Activated CD4-positive, CD25-positive, alpha-beta regulatory T cell treated with anti-CD3 and anti-CD28 coated beads, Interleukin-2, amount 50 U/mL, for 24 hours (primary cell): ENCODE data around the gene IPCEF1.
"Not testable (repeated sequence)": the region's sequence is repeated elsewhere in the genome, so short reads cannot be mapped to it uniquely, and the experiment has no call there.

Experiments
- ATAC-seq, 2 donors: fragments of 150-1000 bp; cut with Tn5 transposase; one replicate each; pipeline ENCODE4 v1.10.0; 2021; ENCODE audit warnings: mild to moderate bottlenecking in 1 of 2, moderate library complexity in 1 of 2

The IPCEF1 gene

DNA sequence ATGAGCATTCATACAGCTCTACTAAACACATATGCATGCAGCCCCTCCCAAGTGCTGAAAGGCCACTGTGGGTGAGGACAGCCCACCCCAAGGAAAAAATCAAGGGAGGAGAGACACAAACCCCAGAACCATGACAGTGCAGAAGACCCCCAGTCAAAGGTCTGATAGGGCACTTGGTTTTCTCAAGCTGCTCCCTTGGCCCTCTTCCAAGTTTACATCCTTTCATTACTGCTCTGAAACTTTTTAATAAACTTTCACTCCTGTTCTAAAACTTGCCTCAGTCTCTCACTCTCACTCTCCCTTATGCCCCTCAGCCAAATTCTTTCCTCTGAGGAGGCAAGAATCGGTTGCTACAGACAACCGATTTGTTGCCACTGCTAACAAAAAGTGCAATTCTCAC, 24.9 kb downstream of the IPCEF1 start:
- no peak for ATAC-seq

DNA sequence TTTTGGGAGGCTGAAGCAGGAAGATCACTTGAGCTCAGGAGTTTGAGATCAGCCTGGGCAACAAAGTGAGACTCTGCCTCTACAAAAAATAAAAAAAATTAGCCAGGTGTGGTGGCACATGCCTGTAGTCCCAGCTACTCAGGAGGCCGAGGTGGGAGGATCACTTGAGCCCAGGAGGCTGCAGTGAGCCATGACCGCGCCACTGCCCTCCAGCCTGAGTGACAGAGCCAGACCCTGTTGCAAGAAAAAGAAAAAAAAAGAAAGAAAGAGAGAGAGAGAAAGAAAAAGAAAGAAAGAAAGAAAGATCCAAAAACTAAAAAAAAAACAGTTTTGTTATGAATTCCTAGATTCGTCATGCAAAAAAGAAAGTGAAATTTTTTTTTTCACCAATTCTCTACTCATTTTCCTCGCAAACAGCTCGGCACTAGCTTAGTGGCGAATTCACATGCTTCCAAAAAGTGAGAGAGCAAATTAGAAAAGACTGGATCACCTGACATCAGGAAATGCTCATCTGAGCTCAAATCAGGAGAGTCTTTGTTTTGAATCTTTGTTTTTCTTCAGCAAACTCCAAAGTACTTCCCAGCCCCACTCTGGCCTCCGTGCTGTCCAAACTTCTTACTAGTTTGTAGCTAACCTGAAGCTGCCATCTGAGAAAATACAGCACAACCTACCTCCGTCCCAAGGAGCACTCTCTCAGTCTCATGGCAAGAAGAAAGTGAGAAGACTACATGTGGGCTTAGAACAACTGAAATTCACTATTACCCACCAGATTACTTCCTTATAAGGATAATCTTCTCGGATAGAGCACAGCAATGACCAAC, 27.0 kb downstream of the IPCEF1 start:
- no peak for ATAC-seq

DNA sequence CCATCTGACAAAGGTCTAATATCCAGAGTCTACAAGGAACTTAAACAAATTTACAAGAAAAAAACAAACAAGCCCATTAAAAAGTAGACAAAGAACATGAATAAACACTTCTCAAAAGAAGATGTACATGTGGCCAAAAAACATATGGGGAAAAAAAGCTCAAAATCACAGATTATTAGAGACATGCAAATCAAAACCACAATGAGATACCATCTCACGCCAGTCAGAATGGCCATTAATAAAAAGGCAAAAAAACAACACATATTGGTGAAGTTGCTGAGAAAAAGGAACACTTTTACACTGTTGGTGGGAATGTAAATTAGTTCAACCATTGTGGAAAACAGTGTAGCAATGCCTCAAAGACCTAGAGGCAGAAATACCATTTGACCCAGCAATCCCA, 29.3 kb downstream of the IPCEF1 start:
- not testable (repeated sequence) for ATAC-seq

DNA sequence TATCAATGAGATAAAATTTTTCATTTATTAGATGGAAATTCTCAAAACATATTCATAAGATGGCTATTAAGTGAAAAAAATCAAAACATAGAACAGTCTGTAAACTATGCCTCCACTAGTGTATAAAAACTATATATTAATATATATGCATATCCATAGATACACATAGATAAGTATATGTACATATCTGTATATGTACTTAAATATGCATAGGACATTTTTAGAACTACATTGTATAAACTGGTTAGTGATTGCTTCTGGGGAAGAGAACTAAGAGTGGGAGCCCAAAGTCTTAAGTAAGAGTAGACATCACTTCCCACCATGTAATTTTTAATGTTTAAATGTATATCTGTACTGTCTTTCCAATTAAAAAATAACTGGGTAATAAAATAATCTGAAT, 31.5 kb downstream of the IPCEF1 start:
- ATAC-seq, result no peak

DNA sequence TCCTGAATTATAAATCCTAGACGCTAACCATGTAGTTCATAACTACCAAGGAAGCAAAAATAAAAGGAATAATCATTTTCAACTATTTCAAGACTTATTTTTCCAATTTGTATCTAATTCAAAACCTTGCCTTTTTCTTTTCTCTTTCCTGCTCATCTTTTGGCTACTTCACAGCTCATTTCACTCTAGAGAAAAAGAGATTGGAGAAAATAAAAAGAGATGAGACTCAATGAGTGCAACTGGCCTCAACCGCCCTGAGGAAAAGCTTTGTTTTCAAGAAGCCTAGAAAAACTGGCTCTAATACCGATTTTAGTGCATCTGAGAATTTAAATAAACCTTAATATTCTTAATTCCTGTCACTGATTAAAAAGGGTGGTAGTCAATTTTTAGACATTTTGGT, 36.4 kb downstream of the IPCEF1 start:
- no peak for ATAC-seq

DNA sequence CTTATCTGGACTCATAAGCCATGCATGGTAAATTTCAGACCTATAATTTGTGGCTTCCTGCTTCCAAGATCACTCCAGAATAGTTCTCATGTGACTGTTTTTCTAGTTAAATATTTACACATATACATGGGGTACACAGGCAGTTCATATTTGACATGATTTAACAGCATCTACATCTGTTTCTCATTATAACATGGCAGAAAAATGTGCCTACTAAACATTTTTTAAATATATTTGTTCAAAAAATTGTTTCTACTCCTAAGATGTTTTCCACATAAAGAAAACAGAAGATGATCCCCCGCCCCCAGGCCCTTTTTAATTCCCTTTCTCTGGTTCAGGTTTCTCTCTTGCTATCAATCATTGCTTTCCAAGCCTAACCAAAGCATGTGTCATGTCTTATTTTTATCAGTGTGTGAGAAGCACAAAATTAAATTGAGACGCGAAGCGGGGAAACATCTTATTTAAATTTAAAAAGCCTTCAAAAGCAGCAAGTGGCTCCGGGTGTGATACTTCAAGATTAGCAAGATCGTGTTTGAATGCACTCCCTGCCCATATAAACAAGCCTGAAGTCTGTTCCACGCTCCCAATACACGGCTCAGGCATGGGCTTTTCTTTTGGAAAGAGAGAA, 37.3 kb downstream of the IPCEF1 start:
- ATAC-seq, result no peak

DNA sequence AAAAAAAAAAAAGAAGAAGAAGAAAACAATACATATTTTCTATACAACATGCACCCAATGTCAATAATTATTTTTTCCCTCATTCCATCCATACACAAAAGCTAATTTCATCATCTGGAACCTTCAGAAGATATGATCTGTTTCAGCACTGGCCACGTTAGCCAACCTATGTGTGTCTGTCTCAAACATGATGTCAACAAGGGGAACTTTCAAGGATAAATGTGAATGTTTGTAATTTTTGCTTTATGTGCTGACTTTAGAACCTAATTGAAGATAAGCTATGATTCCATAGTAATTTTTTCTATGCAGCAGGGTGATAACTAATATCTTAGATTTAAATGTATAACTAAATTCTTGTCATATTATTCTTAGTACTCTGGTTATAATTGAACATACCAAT, 37.9 kb downstream of the IPCEF1 start:
- ATAC-seq, result no peak

DNA sequence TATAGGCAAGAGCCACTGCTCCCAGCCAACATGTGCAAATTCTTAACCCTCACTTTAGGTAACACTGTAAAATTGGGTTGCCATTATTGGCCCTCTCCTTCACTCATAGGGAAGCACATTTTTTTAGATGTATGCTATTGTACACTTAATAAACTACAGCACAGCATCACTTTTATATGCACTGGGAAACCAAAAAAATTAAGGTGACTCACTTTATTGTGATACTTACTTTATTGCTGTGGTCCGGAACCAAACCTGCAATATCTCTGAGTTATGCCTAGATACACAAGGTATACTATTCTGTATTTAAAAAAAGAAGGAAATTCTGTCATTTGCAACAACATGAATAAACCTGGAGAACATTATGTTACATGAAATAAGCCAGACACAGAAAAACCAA, 40.5 kb downstream of the IPCEF1 start:
- no peak for ATAC-seq

DNA sequence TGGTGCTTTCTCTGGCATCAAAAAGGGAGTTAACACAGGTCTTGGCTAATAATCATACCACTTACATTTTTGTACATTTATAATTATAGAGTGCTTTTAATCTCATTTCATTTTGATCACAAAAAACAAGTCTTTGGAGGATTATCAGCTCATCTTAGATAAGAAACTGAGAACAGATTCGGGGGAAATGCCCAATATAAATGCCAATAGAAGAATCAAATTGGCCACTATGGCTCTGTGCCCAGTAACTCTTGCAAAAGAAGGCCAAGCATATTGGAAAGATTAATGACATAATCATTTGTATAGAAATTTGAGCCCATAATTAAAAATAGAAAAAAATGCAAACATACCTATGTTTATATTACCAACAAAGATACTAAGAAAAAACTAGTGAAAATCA, 42.5 kb downstream of the IPCEF1 start:
- no peak for ATAC-seq

DNA sequence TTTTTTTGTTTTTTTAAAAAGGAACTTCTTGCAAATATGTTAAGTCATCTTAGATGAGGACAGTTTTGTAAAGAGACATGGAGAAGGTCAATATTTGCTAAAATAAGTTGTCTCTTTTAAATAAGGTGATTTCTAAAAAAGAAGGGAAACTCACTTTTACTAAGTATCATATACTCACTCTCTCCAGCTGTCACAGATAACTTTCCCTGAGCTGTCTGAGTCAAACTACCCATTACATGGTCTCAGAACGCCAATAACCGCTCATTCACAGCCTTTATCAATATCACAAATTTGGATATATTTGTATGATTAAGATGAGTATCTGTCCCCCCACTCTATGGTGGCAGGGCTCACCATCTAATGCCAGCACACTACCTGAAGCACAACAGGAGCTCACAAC, 47.6 kb downstream of the IPCEF1 start:
- no peak for ATAC-seq

DNA sequence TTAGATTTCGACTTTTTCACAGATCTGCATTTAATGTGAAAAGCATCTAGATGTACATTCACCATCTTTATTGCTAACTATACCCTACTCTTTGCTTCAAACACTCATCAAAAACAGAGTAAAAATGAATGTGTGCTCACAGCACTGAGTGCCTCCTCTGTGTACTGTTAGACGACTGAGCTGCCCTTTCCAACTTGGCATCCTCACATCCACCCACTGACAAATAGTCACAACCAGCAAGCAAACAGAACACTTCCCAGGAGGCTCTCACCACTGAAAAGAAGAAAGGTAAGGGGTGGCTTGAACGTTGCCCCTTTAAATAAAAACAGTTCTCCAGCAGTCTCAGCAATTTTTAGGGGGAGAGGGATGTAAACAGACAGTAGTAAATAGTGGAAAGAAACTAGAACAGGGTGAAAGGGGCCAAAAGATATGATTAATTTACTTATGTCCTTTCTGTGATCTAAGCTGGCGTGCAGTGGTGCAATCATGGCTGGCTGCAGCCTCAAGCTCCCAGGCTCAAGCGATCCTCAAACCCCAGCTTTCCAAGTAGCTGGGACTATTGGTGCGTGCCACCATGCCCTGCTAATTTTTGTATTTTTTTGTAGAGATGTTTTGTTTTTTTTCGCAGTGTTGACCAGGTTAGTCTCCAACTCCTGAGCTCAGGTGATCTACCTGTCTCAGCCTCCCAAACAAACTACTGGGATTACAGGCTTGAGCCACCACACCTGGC, 48.7 kb downstream of the IPCEF1 start:
- ATAC-seq, result no peak

DNA sequence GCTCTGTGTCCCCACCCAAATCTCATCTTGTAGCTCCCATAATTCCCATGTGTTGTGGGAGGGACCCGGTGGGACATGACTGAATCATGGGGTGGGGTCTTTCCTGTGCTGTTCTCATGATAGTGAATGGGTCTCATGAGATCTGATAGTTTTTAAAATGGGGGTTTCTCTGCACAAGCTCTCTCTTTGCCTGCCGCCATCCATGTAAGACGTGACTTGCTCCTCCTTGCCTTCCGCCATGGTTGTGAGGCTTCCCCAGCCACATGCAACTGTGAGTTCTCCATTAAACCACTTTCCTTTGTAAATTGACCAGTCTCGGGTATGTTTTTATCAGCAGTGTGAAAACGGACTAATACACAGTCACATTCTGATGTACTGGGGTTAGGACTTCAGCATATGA, 49.5 kb downstream of the IPCEF1 start:
- ATAC-seq, result not testable (repeated sequence)

DNA sequence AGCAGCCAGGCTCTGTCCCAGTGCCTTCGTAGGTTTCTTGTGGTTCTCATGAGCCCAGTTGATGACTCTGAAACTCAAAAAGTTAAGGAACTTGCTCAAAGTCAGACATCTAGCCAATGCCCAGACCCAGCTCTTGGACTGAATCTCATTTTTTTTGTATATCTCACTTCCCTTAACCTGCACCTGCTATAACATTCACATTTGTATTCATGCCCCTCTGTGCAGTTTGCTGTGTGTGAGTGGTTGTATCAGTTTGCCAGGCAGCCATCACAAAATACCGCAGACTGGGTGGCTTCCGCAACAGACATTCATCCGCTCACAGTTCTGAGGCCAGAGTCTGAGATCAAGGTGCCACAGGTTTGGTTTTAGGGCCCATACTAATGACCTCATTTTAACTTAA, 49.9 kb downstream of the IPCEF1 start:
- no peak for ATAC-seq

DNA sequence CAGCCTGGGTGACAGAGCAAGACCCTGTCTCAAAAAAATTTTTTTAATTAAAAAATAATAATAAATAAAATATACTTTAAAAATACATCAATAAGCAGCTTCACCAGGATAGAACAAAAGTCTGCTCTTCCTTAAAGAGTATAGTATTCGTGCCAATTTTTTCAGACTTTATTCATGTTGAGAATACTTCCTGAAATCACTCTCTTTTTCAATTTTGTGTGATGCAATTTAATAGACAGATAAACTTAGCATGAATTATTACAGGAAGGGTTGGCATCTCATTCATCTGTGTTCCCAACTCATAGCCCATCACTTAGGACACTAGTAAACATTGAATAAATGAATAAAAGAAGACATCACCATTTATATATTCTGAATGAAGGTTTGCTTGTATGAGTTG, 52.4 kb downstream of the IPCEF1 start:
- no peak for ATAC-seq

DNA sequence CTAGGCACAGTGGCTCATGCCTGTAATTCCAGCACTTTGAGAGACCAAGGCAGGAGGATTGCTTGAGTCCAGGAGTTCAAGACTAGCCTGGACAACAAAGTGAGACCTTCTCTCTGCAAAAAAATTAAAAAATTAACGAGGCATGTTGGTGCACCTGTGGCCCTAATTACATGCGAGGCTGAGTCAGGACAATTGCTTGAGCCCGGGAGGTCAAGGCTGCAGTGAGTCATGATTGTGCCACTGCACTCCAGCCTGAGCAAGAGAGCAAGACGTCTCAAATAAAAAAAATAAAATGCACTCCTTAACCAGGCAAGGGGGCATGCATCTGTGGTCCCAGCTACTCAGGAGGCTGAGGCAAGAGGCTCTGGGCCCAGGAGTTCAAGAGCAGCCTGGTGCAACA, 53.0 kb downstream of the IPCEF1 start:
- not testable (repeated sequence) for ATAC-seq

DNA sequence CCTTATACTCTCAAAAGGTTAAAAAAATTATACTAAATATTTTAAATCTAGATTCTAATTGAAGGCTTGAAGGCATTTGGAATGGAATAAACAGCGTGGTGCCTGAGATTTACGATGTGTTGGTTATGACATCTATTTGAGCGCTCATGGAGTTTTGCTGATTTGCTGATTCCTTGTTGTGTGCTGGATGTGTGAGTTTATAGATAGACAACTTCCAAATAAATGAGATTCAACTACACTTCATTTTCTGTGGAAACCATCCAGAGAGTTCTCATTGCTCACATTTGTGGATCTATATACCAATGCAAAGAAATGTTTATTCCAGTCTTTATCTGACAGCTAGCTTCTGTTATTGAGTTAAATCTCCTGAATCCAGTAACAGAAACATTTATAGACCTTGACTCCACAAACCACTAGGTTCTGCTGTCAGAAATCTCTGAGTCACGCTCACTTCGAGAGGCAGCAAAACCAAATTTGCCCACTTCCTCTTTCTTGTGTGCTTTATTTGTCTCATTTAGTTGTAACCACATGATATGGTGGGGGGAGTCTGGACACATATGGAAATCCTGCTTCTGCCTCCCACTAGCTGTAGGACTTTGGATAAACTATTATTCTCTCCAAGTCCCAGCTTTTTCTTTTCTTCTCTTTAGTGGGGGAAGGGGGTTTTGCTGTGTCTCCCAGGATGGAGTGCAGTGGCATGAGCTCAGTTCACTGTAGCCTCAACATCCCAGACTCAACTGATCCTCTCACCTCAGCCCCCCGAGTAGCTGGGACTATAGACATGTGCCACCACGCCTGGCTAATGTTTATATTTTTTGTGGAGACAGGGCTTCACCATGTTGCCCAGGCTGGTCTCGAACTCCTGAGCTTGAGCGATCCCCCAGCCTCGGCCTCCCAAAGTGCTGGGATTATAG, 54.5 kb downstream of the IPCEF1 start:
- ATAC-seq, result peak; percentile 78 to 83

DNA sequence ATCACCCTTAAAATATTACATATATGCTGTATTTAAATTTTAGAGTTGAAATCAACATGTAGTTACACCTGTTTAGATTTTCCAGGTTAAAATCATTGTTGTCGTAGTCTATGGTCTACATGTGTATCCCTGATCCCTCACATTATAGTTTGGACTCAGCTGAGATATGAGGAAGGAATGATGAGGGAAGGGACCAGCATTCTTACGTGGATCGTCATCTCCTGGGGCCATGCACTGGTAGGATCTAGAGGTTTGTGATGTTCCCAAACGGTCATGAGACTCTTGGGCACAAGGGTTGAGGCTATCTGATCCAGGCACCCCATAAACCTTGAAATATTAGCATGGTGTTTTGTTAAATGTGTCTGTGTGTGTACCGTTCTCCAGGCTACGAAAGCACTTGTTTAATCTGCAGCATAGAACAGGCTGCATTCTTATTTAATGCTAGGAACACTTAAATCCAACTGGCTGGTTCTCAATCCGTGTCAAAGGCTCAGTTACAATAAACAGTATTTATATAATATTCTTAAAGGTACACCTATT, 55.4 kb downstream of the IPCEF1 start:
- no peak for ATAC-seq

DNA sequence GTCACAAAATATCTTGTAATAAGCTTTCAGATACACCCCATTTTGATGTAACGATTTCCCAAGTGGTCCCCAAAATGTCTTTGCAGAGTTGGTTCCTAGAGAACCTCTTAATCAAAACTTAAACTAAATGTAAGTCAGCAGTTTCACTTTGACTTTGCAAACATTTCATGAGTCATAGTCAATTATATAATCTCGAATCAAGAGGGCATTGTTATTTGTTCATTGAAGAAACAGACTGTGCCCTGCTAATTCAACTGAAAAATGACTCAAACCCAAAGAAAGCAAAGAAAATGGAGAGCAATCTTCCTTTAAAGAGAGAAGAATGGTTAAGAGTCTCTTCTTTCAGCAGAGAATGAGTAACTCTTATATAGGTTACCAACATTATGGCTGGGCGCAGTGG, 58.3 kb downstream of the IPCEF1 start:
- peak; percentile 58 to 63 for ATAC-seq

DNA sequence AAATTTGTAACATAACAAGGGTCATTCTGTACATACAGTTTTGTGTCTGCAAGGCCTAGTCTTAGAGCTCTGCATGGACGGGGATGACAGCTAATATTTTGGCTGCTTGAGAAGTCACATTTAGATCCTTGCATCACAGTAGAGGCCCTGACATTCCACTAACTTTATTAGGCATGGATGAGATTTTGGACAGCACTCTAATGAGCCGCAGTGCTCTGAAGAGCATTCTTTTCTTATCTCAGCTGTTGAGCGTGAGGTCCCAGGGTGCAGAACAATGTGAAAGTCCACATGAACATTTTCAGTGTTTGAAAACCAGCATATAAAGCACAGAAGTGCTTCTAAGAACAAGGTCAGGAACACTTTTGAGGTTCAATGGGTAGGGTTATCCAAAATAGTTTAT, 58.9 kb downstream of the IPCEF1 start:
- ATAC-seq, result no peak

DNA sequence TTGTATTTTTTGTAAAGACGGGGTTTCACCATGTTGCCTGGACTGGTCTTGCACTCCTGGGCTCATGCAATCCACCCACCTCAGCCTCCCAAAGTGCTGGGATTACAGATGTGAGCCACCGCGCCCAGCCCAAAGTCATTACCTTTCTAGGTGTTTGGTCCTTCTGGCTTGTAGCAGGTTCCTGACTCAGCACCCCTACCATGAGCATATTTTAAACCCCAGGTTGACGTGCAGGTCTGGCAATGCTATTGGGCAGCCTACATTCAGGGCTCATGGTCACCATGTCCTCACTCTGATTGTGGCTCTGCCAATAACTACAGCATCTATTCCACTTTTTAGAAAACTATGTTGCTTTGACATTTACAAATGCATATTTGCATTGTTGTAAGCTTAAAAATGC, 59.4 kb downstream of the IPCEF1 start:
- no peak for ATAC-seq

DNA sequence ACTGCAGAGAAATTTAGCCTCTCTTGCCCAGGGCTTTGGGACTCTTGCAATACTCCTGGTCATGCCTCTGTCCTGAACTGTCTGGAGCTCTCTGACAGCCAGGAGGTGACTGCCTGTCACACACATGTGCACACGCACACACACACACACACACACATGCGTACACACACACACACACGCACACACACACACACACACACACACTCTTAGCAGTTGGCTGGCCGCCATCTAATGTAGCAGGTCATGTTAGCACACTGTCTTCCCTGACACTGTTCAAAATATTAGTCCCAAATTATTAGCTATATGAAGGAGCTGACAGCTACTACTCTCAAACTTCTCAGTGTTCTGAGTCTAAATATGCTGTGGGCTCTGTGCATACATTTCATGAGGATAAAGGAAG, 60.9 kb downstream of the IPCEF1 start:
- ATAC-seq, result no peak

DNA sequence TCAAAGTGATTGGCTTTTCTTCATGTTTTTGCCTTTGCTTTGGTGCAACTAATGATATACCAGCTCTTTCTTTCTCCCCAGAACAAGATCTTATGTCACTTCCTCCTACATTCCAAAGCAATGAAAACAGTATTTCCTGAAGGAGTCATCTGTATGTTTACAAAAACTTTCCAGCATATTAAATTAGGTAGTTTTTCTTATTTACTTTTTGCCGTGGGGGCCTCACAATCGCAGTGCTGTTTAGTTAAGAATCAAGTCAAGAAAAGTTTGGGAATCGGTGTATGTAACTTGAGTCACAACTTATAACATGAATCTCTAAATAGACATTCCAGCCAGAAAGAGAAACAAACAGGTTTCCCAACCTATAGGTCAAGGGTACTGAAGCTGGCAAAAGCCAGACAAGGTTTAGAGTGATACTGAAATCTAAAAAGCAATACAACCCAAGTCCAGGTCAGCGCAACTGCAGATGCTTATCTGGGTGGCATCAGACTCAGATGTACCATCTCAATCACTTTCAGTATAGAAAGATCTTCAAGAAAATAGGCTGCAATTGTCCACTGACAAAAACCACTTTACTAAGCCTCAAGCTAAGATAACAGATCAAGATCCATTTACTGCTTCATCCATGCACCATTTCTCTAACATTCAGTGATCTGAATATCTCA, 63.6 kb downstream of the IPCEF1 start:
- no peak for ATAC-seq
